Cerebellar nuclear complex (tissue), 1 donor: ENCODE data around the gene TMX3.
A peak's percentile ranks its signal among the peaks of the same experiment; 100 is the strongest.

Experiments
- DNase-seq, 2 experiments: peaks; one replicate each; lab custom pipeline; 2025; lab: John Stamatoyannopoulos, UW

The TMX3 gene

GRCh38 chr18:68714712-68715496 is at the start of gene TMX3:
TSS of gene TMX3 (minus strand) at chr18:68715108. CDS start at chr18:68714981, 127 bp downstream.
- peak in 1 of 2 experiments; percentile 54 for DNase-seq

- no peak for DNase-seq
These were observed 49.1 kb upstream of the TMX3 start for GRCh38 chr18:68764016-68764415.

GRCh38 chr18:68763083-68763482 is 48.2 kb upstream of the TMX3 start:
- no peak for DNase-seq

- no peak for DNase-seq
These were observed 44.4 kb upstream of the TMX3 start for GRCh38 chr18:68759308-68759707.

GRCh38 chr18:68757126-68757525 is 42.2 kb upstream of the TMX3 start:
- no peak for DNase-seq

GRCh38 chr18:68742206-68742605 is 27.3 kb upstream of the TMX3 start:
- no peak for DNase-seq

GRCh38 chr18:68740966-68741365 is 26.1 kb upstream of the TMX3 start:
- DNase-seq, result no peak

GRCh38 chr18:68739462-68739861 is 24.6 kb upstream of the TMX3 start:
- DNase-seq, result no peak

- DNase-seq, result no peak
These were observed 23.7 kb upstream of the TMX3 start for GRCh38 chr18:68738564-68738963.

GRCh38 chr18:68735483-68736343 is 20.8 kb upstream of the TMX3 start:
- DNase-seq, result peak in 1 of 2 experiments; percentile 15

GRCh38 chr18:68734308-68734707 is 19.4 kb upstream of the TMX3 start:
- DNase-seq, result no peak

GRCh38 chr18:68733707-68734106 is 18.8 kb upstream of the TMX3 start:
- no peak for DNase-seq

GRCh38 chr18:68728081-68728700 is 13.3 kb upstream of the TMX3 start:
- no peak for DNase-seq

GRCh38 chr18:68727506-68727905 is 12.6 kb upstream of the TMX3 start:
- no peak for DNase-seq

GRCh38 chr18:68725346-68725745 is 10.4 kb upstream of the TMX3 start:
- no peak for DNase-seq

GRCh38 chr18:68724021-68724420 is 9.1 kb upstream of the TMX3 start:
- no peak for DNase-seq

- no peak for DNase-seq
These were observed 8.6 kb upstream of the TMX3 start for GRCh38 chr18:68723539-68723938.

GRCh38 chr18:68722821-68723220 is 7.9 kb upstream of the TMX3 start:
- no peak for DNase-seq

GRCh38 chr18:68721681-68722583 is 7.0 kb upstream of the TMX3 start:
- DNase-seq, result no peak

- DNase-seq, result no peak
These were observed 569 bp downstream of the TMX3 start for GRCh38 chr18:68714366-68714711.

- no peak for DNase-seq
These were observed 1.1 kb downstream of the TMX3 start for GRCh38 chr18:68713796-68714195.

- no peak for DNase-seq
These were observed 1.8 kb downstream of the TMX3 start for GRCh38 chr18:68713131-68713530.
